Measurements from ENCODE around the gene PSMD9. TPM values are rescaled to one million over a fixed set of nuclear protein-coding genes. Genes with fewer than 3 reads are reported as not detected.

Gene PSMD9
- total and polyA plus RNA-seq, 10 donors = 29.6 to 62.6 (median 46.6) TPM

GRCh38 chr12:121932176-121932536 lies 43.6 kb downstream of the PSMD9 start:
- 92 to 100% (median 96%) methylated on average over 3 of the region's 3 CpGs for WGBS, 5 donors
- intact Hi-C loops (cut with DNase I; ENCODE audit: low total_unique reads) = no loop called here
- peak overlapping the region in 2 of 8 donors; percentile 19 to 48 for H3K27ac ChIP-seq
- no peak for TF ChIP-seq POLR2AphosphoS5 (IDR thresholded peaks at IDR 0.05)
- TF ChIP-seq CTCF (IDR thresholded peaks at IDR 0.05 in 8 of 11, conservative IDR thresholded peaks at IDR 0.05 in 3 of 11) = no peak
- no peak for TF ChIP-seq POLR2A (IDR thresholded peaks at IDR 0.05)
- peaks cover 0 to 3% (median 0%) of the 10 kb centered on the region in 8 donors for H3K9me3 ChIP-seq
- peaks cover 7 to 25% (median 16%) of the 10 kb centered on the region in 6 donors for H3K4me1 ChIP-seq
- peak overlapping the region in 1 of 8 donors; percentile 19 for H3K4me3 ChIP-seq
- H3K27me3 ChIP-seq (replicated peaks in 1 of 7) = no peaks in the 10 kb centered on the region
- peaks cover 0 to 11% (median 0%) of the 10 kb centered on the region in 6 donors for H3K36me3 ChIP-seq
- DNase-seq = no peak

- no peak for DNase-seq
- 88 to 93% (median 91%) methylated on average over 4 of the region's 4 CpGs for WGBS, 5 donors
- intact Hi-C loops (cut with DNase I; ENCODE audit: low total_unique reads) = no loop called here
- Histone ChIP-seq H3K27me3 (replicated peaks in 1 of 7) (no peaks in the 10 kb centered on the region), H3K4me3 (no peak overlapping the region), H3K36me3 (peaks cover 0 to 14% (median 0%) of the 10 kb centered on the region in 6 donors), H3K4me1 (peaks cover 0 to 17% (median 8%) of the 10 kb centered on the region in 6 donors), H3K27ac (peak overlapping the region in 2 of 8 donors; percentile 19 to 48), H3K9me3 (peaks cover 0 to 4% (median 0%) of the 10 kb centered on the region in 8 donors)
- TF ChIP-seq CTCF (IDR thresholded peaks at IDR 0.05 in 8 of 11, conservative IDR thresholded peaks at IDR 0.05 in 3 of 11) (no peak), POLR2AphosphoS5 (IDR thresholded peaks at IDR 0.05) (no peak), POLR2A (IDR thresholded peaks at IDR 0.05) (no peak)
Observed at GRCh38 chr12:121932914-121933521, 44.4 kb downstream of the PSMD9 start.

DNA sequence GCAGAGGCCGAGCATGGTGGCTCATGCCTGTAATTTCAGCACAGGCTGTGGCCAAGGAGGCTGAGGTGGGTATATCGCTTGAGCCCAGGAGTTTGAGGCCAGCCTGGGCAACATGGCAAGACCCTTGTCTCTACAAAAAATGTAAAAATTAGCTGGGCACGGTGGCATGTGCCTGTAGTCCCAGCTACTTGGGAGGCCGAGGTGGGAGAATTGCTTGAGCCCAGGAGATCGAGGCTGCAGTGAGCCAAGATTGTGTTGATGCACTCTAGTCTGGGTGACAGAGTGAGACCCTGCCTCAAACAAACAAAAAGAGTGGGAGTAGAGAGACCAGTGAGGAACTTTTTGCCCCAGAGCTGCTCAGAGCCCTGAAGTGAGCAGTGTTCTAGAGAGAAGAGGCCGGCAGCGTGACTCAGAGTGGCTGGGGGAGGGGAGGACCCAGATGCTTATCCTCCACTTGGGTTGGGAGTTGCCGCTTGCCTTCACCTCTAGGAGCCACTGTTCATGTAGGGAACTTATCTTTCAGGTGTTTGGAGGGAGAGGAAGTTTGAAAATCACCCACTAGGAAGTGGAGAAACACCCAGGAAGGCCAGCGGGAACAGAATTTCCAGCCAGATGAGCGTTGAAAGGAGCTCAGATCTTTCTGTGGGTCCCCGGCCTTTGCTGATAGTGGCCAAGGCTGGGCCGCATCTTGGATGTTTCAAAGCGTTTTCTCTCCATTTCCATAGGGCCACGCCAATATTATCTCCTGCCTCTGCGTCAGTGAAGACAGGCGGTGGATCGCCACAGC lies 45.1 kb downstream of the PSMD9 start:
- Histone ChIP-seq H3K27ac (no peak overlapping the region), H3K4me3 (no peak overlapping the region), H3K4me1 (peaks cover 0 to 14% (median 8%) of the 10 kb centered on the region in 6 donors), H3K36me3 (peaks cover 0 to 14% (median 0%) of the 10 kb centered on the region in 6 donors), H3K27me3 (replicated peaks in 1 of 7) (no peaks in the 10 kb centered on the region), H3K9me3 (peaks cover 0 to 4% (median 0%) of the 10 kb centered on the region in 8 donors)
- intact Hi-C loops (cut with DNase I; ENCODE audit: low total_unique reads) = no loop called here
- no peak for DNase-seq
- 87 to 91% (median 89%) methylated on average over 17 of the region's 17 CpGs for WGBS, 5 donors
- TF ChIP-seq CTCF (IDR thresholded peaks at IDR 0.05 in 8 of 11, conservative IDR thresholded peaks at IDR 0.05 in 3 of 11) (no peak), POLR2A (IDR thresholded peaks at IDR 0.05) (no peak), POLR2AphosphoS5 (IDR thresholded peaks at IDR 0.05) (no peak)

DNA sequence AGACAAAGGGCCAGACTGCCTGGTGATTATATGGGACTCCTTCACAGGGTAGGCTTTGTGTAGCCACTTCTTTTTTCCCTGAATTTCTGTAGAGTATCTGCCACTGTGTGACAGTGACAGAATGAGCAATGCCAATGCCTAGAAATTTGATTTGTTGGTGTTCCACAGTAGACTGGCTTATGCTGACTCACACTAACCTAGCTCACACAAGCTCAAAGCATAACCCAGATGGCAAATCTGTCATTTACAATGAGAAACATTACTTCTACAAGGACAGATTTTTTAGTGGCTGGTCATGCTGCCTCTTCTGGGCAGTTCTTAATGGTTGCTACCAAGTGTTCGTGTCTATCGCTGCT lies 45.7 kb downstream of the PSMD9 start:
- H3K36me3 ChIP-seq = peaks cover 0 to 14% (median 0%) of the 10 kb centered on the region in 6 donors
- DNase-seq = no peak
- H3K27ac ChIP-seq = no peak overlapping the region
- no peaks in the 10 kb centered on the region for H3K27me3 ChIP-seq (replicated peaks in 1 of 7)
- TF ChIP-seq CTCF (IDR thresholded peaks at IDR 0.05 in 8 of 11, conservative IDR thresholded peaks at IDR 0.05 in 3 of 11) (no peak), POLR2A (IDR thresholded peaks at IDR 0.05) (no peak), POLR2AphosphoS5 (IDR thresholded peaks at IDR 0.05) (no peak)
- H3K4me1 ChIP-seq = peaks cover 0 to 14% (median 8%) of the 10 kb centered on the region in 6 donors
- H3K4me3 ChIP-seq = no peak overlapping the region
- intact Hi-C loops (cut with DNase I; ENCODE audit: low total_unique reads) = no loop called here
- 95 to 100% (median 98%) methylated on average over 2 of the region's 2 CpGs for WGBS, 5 donors
- H3K9me3 ChIP-seq = peaks cover 0 to 4% (median 0%) of the 10 kb centered on the region in 8 donors
